ENCODE data around the gene DIAPH3. TPM values are rescaled to one million over a fixed set of nuclear protein-coding genes. Genes with fewer than 3 reads are reported as not detected.

The DIAPH3 gene
- total and polyA plus RNA-seq, 2 of the 4 experiments (the other 2 are of a cell fraction), result 8.9 to 9.3 TPM

- DNase-seq (no peak), ATAC-seq (ENCODE audit: low read depth) (no peak)
- TF ChIP-seq RFX5 (IDR thresholded peaks at IDR 0.05; ENCODE audit: low read depth, low read length) (no peak), POLR2A (IDR thresholded peaks at IDR 0.05; ENCODE audit: low read depth, low read length) (no peak), RAD21 (IDR thresholded peaks at IDR 0.05; ENCODE audit: low read length) (no peak), NFE2L2 (IDR thresholded peaks at IDR 0.05; ENCODE audit: low read depth, low read length) (no peak), MAZ (IDR thresholded peaks at IDR 0.05; ENCODE audit: borderline replicate concordance, low read depth, low read length) (no peak), CEBPB (IDR thresholded peaks at IDR 0.05; ENCODE audit: low read depth, low read length) (no peak), SMC3 (IDR thresholded peaks at IDR 0.05; ENCODE audit: low read depth, low read length) (no peak), CTCF (conservative IDR thresholded peaks at IDR 0.05; ENCODE audit: low read depth, low read length) (no peak), MXI1 (IDR thresholded peaks at IDR 0.05; ENCODE audit: borderline replicate concordance, low read depth, low read length) (no peak), MAFK (IDR thresholded peaks at IDR 0.05; ENCODE audit: low read depth, low read length) (no peak)
- Histone ChIP-seq H3K4me3 (ENCODE audit: insufficient read depth, low read depth, low read length) (no peak overlapping the region), H4K8ac (ENCODE audit: low read depth in 2 of 2, low read length in 2 of 2) (no peak overlapping the region), H3K27ac (ENCODE audit: insufficient read depth, low read length) (no peak overlapping the region), H3K9me1 (ENCODE audit: insufficient read depth, low read length) (no peaks in the 10 kb centered on the region), H2BK15ac (ENCODE audit: low read depth, low read length) (no peak overlapping the region), H3K4me2 (ENCODE audit: low read depth, low read length) (no peak overlapping the region), H3K27me3 (ENCODE audit: control insufficient read depth, insufficient read depth, low read length) (peaks cover 8% of the 10 kb centered on the region), H2AK9ac (replicated peaks; ENCODE audit: low read depth, low read length, poor library complexity) (no peak overlapping the region), H3K18ac (ENCODE audit: low read depth, low read length) (no peak overlapping the region), H3K36me3 (ENCODE audit: control insufficient read depth, insufficient read depth, low read length) (no peaks in the 10 kb centered on the region), H3K4ac (ENCODE audit: low read depth, low read length) (no peak overlapping the region), H3K9me3 (ENCODE audit: control insufficient read depth, insufficient read depth, low read length) (no peaks in the 10 kb centered on the region), H2AFZ (replicated peaks; ENCODE audit: low read length, poor library complexity) (no peak overlapping the region), H2AK5ac (ENCODE audit: low read depth, low read length) (no peak overlapping the region), H2BK5ac (ENCODE audit: low read depth, low read length, poor library complexity, severe bottlenecking) (no peak overlapping the region), H3K4me1 (ENCODE audit: control insufficient read depth, insufficient read depth, low read length) (no peaks in the 10 kb centered on the region), H4K20me1 (ENCODE audit: insufficient read depth, low read length) (no peaks in the 10 kb centered on the region), H3K9ac (ENCODE audit: low read depth, low read length) (no peak overlapping the region), H3K14ac (replicated peaks; ENCODE audit: low read depth, low read length) (no peak overlapping the region), H3K23ac (ENCODE audit: low read depth, low read length) (no peak overlapping the region), H3K79me1 (ENCODE audit: low read depth in 1 of 2, low read length in 2 of 2) (no peaks in the 10 kb centered on the region), H3K56ac (ENCODE audit: extremely low read depth, insufficient read depth, low read length) (no peak overlapping the region), H4K5ac (ENCODE audit: low read depth, low read length) (no peak overlapping the region), H2BK20ac (ENCODE audit: low read depth, low read length) (no peak overlapping the region), H4K91ac (ENCODE audit: insufficient read depth, low read depth, low read length) (no peak overlapping the region), H2BK120ac (ENCODE audit: low read depth, low read length) (no peak overlapping the region)
- no TSS peak for BruUV-seq (replicated peaks)
- POLR2A ChIA-PET (ENCODE audit: unreplicated experiment), result no interaction called here
- in situ Hi-C loops (cut with MboI; ENCODE audit: low sequenced_read_pairs) (no loop called here), dilution Hi-C loops (cut with HindIII; ENCODE audit: low sequenced_read_pairs, unreplicated experiment) (no loop called here), intact Hi-C loops (cut with micrococcal nuclease) (no loop called here)
- no CpG with 5 or more reads among the region's 2 CpGs for WGBS, 2 experiments (ENCODE audit: extremely low coverage in 2 of 2, insufficient read length in 1 of 2)
- CTCF ChIA-PET, result no interaction called here
Measured at GRCh38 chr13:59653916-59654315, 509.8 kb downstream of the DIAPH3 start.
